H1 (cell line): ENCODE measurements around the gene LPGAT1. TPM values are rescaled to one million over a fixed set of nuclear protein-coding genes. Genes with fewer than 3 reads are reported as not detected.

Experiments used
- CTCF ChIA-PET: fragments of 300-600 bp; sonication (Branson Sonifier 250); formaldehyde crosslinking; loops from one replicate; lab custom pipeline; 2021; ENCODE audit not compliant: partially characterized antibody; lab: Charles Lee
- POLR2A ChIA-PET: fragments of 300-600 bp; sonication (Branson Sonifier 250); formaldehyde crosslinking; loops from one replicate; lab custom pipeline; 2021; ENCODE audit warnings: inconsistent platforms; ENCODE audit not compliant: partially characterized antibody; lab: Charles Lee
- DNase-seq, 2 experiments: peaks; one replicate each; pipeline versions ENCODE4 v3.0.0 to v3.0.0-alpha.2; 2010 to 2022; ENCODE audit warnings: low spot score in 2 of 2, low read depth in 1 of 2, mixed read lengths in 1 of 2
- FAIRE-seq: peaks from 2 replicates; lab custom pipeline; 2011; peaks lifted over from hg19 to GRCh38; lab: Jason Lieb, UNC
- H2AFZ ChIP-seq: 2 replicates; pipeline ENCODE4 v1.8.1; 2012; ENCODE audit warnings: low read length, inconsistent platforms
- H2AK5ac ChIP-seq: 2 replicates; pipeline ENCODE4 v1.6.1; 2013; ENCODE audit warnings: low read depth, low read length
- H2BK120ac ChIP-seq: replicated peaks from 2 replicates; pipeline ENCODE3; 2013; ENCODE audit warnings: low read depth, low read length, inconsistent platforms
- H2BK12ac ChIP-seq: 2 replicates; pipeline ENCODE4 v1.6.1; 2013; ENCODE audit warnings: low read depth, low read length
- H2BK15ac ChIP-seq: 2 replicates; pipeline ENCODE4 v1.6.1; 2013; ENCODE audit warnings: low read length
- H2BK20ac ChIP-seq: 2 replicates; pipeline ENCODE4 v1.6.1; 2013; ENCODE audit warnings: low read length
- H2BK5ac ChIP-seq: 2 replicates; pipeline ENCODE4 v1.6.1; 2013; ENCODE audit warnings: low read depth, low read length
- H3K14ac ChIP-seq: 2 replicates; pipeline ENCODE4 v1.6.1; 2013; ENCODE audit warnings: inconsistent platforms; ENCODE audit not compliant: insufficient read length
- H3K18ac ChIP-seq: 2 replicates; pipeline ENCODE4 v1.6.1; 2013; ENCODE audit warnings: low read length; ENCODE audit errors: extremely low read depth
- H3K23ac ChIP-seq: 2 replicates; pipeline ENCODE4 v1.6.1; 2013; ENCODE audit warnings: inconsistent platforms; ENCODE audit not compliant: insufficient read length
- H3K23me2 ChIP-seq: 2 replicates; pipeline ENCODE4 v1.6.1; 2013; ENCODE audit warnings: low read depth, low read length
- H3K27ac ChIP-seq: 2 replicates; pipeline ENCODE4 v1.6.1; 2011; ENCODE audit warnings: low read depth, low read length, inconsistent platforms
- H3K27me3 ChIP-seq, 4 experiments: replicated peaks in 1 of 4; 1 replicate in 1 of 4; 2 replicates in 3 of 4; pipeline versions ENCODE4 v1.6.1 to v1.8.1; 2011 to 2013; ENCODE audit warnings: low read length in 3 of 4, mild to moderate bottlenecking in 3 of 4, inconsistent platforms in 2 of 4, mixed read lengths in 2 of 4, moderate library complexity in 1 of 4; ENCODE audit not compliant: control insufficient read depth in 3 of 4, insufficient read depth in 3 of 4; ENCODE audit errors: extremely low read depth in 1 of 4
- H3K36me3 ChIP-seq, 4 experiments: 2 replicates each; pipeline versions ENCODE4 v1.6.1 to v1.8.1; 2011 to 2013; ENCODE audit warnings: mild to moderate bottlenecking in 4 of 4, low read length in 3 of 4, moderate library complexity in 2 of 4, control low read depth in 1 of 4, inconsistent platforms in 1 of 4; ENCODE audit not compliant: insufficient read depth in 4 of 4, control insufficient read depth in 2 of 4
- H3K4ac ChIP-seq: replicated peaks from 2 replicates; pipeline ENCODE3; 2013; ENCODE audit warnings: low read length, low read depth, mixed read lengths, inconsistent platforms; ENCODE audit not compliant: insufficient read length
- H3K4me1 ChIP-seq, 4 experiments: replicated peaks in 1 of 4; 1 replicate in 1 of 4; 2 replicates in 3 of 4; pipeline versions ENCODE4 v1.6.1 to v1.8.1; 2011 to 2013; ENCODE audit warnings: low read length in 3 of 4, inconsistent platforms in 2 of 4, mixed read lengths in 1 of 4; ENCODE audit not compliant: insufficient read depth in 4 of 4, control insufficient read depth in 3 of 4
- H3K4me2 ChIP-seq, 2 experiments: 2 replicates each; pipeline versions ENCODE4 v1.6.1 to v1.8.1; 2011 to 2013; ENCODE audit warnings: low read depth in 2 of 2, low read length in 2 of 2, control low read depth in 1 of 2, inconsistent platforms in 1 of 2, mild to moderate bottlenecking in 1 of 2; ENCODE audit not compliant: insufficient read depth in 1 of 2
- H3K4me3 ChIP-seq, 4 experiments: fragments of 200-600, 300-600 bp in 1 of 4; sonication (generic), shearing (Covaris generic), sonication (Bioruptor Twin) in 1 of 4; 2 replicates each; pipeline versions ENCODE4 v1.5.1 to v1.8.1; 2011 to 2016; ENCODE audit warnings: low read length in 4 of 4, low read depth in 3 of 4, control low read depth in 2 of 4, inconsistent platforms in 2 of 4, mild to moderate bottlenecking in 2 of 4, mixed read lengths in 1 of 4, moderate library complexity in 1 of 4; ENCODE audit not compliant: insufficient read depth in 2 of 4; ENCODE audit errors: extremely low read depth in 1 of 4
- H3K56ac ChIP-seq: replicated peaks from 2 replicates; pipeline ENCODE3; 2013; ENCODE audit warnings: low read depth, mild to moderate bottlenecking, mixed read lengths, low read length, inconsistent platforms; ENCODE audit not compliant: insufficient read length
- H3K79me1 ChIP-seq: 2 replicates; pipeline ENCODE4 v1.6.1; 2013; ENCODE audit warnings: low read depth, low read length, control low read depth
- H3K79me2 ChIP-seq, 2 experiments: 2 replicates each; pipeline versions ENCODE4 v1.6.1 to v1.8.1; 2012 to 2013; ENCODE audit warnings: low read length in 2 of 2, mild to moderate bottlenecking in 2 of 2, inconsistent platforms in 1 of 2; ENCODE audit not compliant: insufficient read depth in 2 of 2, control insufficient read depth in 1 of 2
- H3K9ac ChIP-seq, 4 experiments: replicated peaks in 1 of 4; 1 replicate in 1 of 4; 2 replicates in 3 of 4; pipeline versions ENCODE4 v1.6.1 to v1.8.1; 2011 to 2013; ENCODE audit warnings: low read depth in 3 of 4, low read length in 3 of 4, control low read depth in 2 of 4, mild to moderate bottlenecking in 2 of 4, moderate library complexity in 2 of 4, inconsistent platforms in 1 of 4; ENCODE audit errors: extremely low read depth in 1 of 4
- H3K9me3 ChIP-seq, 2 experiments: 2 replicates each; pipeline versions ENCODE4 v1.6.1 to v1.8.1; 2012 to 2013; ENCODE audit warnings: mild to moderate bottlenecking in 2 of 2, moderate library complexity in 2 of 2, control low read depth in 1 of 2, inconsistent platforms in 1 of 2, low read depth in 1 of 2, low read length in 1 of 2, mixed read lengths in 1 of 2; ENCODE audit not compliant: insufficient read depth in 2 of 2
- H4K20me1 ChIP-seq, 2 experiments: replicated peaks in 1 of 2; 2 replicates each; pipeline versions ENCODE3 to v1.8.1; 2011 to 2013; ENCODE audit warnings: inconsistent platforms in 2 of 2, low read length in 2 of 2, mild to moderate bottlenecking in 1 of 2; ENCODE audit not compliant: insufficient read depth in 2 of 2, control insufficient read depth in 1 of 2
- H4K5ac ChIP-seq: 2 replicates; pipeline ENCODE4 v1.6.1; 2013; ENCODE audit warnings: low read length, low read depth, mixed read lengths, inconsistent platforms; ENCODE audit not compliant: insufficient read length
- H4K8ac ChIP-seq: 2 replicates; pipeline ENCODE4 v1.8.0; 2013; ENCODE audit warnings: mild to moderate bottlenecking, moderate library complexity, low read length, inconsistent platforms; ENCODE audit not compliant: insufficient read depth; ENCODE audit errors: extremely low read depth
- H4K91ac ChIP-seq: replicated peaks from 2 replicates; pipeline ENCODE3; 2013; ENCODE audit warnings: low read length, mixed read lengths, inconsistent platforms; ENCODE audit not compliant: insufficient read length
- EP300 ChIP-seq, 2 experiments: IDR thresholded peaks; 1 replicate in 1 of 2; 2 replicates in 1 of 2; pipeline ENCODE4 v1.6.1; 2011 to 2012; ENCODE audit warnings: low read depth in 2 of 2, low read length in 2 of 2, mild to moderate bottlenecking in 2 of 2, borderline replicate concordance in 1 of 2, inconsistent platforms in 1 of 2, moderate library complexity in 1 of 2
- GABPA ChIP-seq: IDR thresholded peaks from 2 replicates; pipeline ENCODE4 v1.6.1; 2011; ENCODE audit warnings: mild to moderate bottlenecking, low read length, moderate library complexity, borderline replicate concordance; ENCODE audit not compliant: insufficient read depth
- JUN ChIP-seq: IDR thresholded peaks from 2 replicates; pipeline ENCODE4 v1.6.1; 2011; ENCODE audit warnings: low read depth, mild to moderate bottlenecking, improper control_type of control experiment, low read length
- KDM4A ChIP-seq: IDR thresholded peaks from one replicate; pipeline ENCODE4 v1.7.1; 2012; ENCODE audit warnings: low read depth, mild to moderate bottlenecking, moderate library complexity, low read length, inconsistent platforms; ENCODE audit not compliant: severe bottlenecking
- NANOG ChIP-seq: IDR thresholded peaks from 2 replicates; pipeline ENCODE4 v1.6.1; 2011; ENCODE audit warnings: low read length, low read depth, mild to moderate bottlenecking, inconsistent platforms; ENCODE audit not compliant: insufficient read depth, poor library complexity, severe bottlenecking
- RAD21 ChIP-seq, 2 experiments: IDR thresholded peaks in 1 of 2; conservative IDR thresholded peaks in 1 of 2; 2 replicates each; pipeline ENCODE4 v1.6.1; 2011; ENCODE audit warnings: low read depth in 2 of 2, low read length in 2 of 2, improper control_type of control experiment in 1 of 2, inconsistent platforms in 1 of 2, mild to moderate bottlenecking in 1 of 2, moderate library complexity in 1 of 2
- RNF2 ChIP-seq: fragments of 200-900, 300-1000 bp; sonication (generic); IDR thresholded peaks from 2 replicates; pipeline ENCODE4 v1.7.1; 2016; ENCODE audit warnings: borderline replicate concordance, low read depth, mild to moderate bottlenecking, antibody characterized with exemption, low read length; ENCODE audit not compliant: poor library complexity, severe bottlenecking; ENCODE audit errors: missing control alignments
- TAF1 ChIP-seq: IDR thresholded peaks from 2 replicates; pipeline ENCODE4 v1.6.1; 2011; ENCODE audit warnings: mild to moderate bottlenecking, low read depth, low read length
- TCF12 ChIP-seq: IDR thresholded peaks from 2 replicates; pipeline ENCODE4 v1.6.1; 2011; ENCODE audit warnings: low read depth, mild to moderate bottlenecking, low read length
- USF2 ChIP-seq: IDR thresholded peaks from 2 replicates; pipeline ENCODE4 v1.6.1; 2011; ENCODE audit warnings: low read length, improper control_type of control experiment
- WGBS, 2 experiments: shearing (Covaris generic) in 1 of 2; methylation state at CpG; one replicate each; pipeline versions ENCODE4 v1.1.6 to v1.1.7; 2013 to 2015; ENCODE audit warnings: low lambda C conversion rate in 2 of 2, mixed read lengths in 2 of 2, inconsistent platforms in 1 of 2, low coverage in 1 of 2, missing lambda C conversion rate in 1 of 2; ENCODE audit not compliant: insufficient replicate concordance in 2 of 2, insufficient coverage in 1 of 2, insufficient read length in 1 of 2; ENCODE audit errors: extremely low coverage in 1 of 2, missing lambda C conversion rate in 1 of 2; 5-methylcytosine and 5-hydroxymethylcytosine counted together
- polyA plus RNA-seq, 7 experiments: library from polyadenylated mRNA; depleted of rRNA in 3 of 7; stranded (reverse) in 5 of 7; unstranded in 2 of 7; fragments of >200 nt in 5 of 7; fragments of 200-250 nt in 2 of 7; gene quantifications; 1 replicate in 5 of 7; 2 replicates in 1 of 7; 4 replicates in 1 of 7; pipeline versions ENCODE4 v1.2.1 to v1.2.3, GENCODE V29; 2011 to 2013; ENCODE audit warnings: missing spikeins in 2 of 7, mixed read lengths in 2 of 7
- total RNA-seq: library from RNA; stranded (reverse); fragmentation: NEBNext Ultra II Directional; extraction: Animal tissue kit (Norgen Biotek cat#: 25700); gene quantifications from 2 replicates; pipeline ENCODE4 v1.2.1, GENCODE V29; 2021

The LPGAT1 gene
- total and polyA plus RNA-seq, 2 of the 8 experiments (the other 6 are each of a cell fraction or from before 2014, with no cell fraction given), result 2.3 to 13.5 TPM

- Histone ChIP-seq H3K23ac (no peak overlapping the region), H4K8ac (no peak overlapping the region), H3K9me3 (peaks cover 0 to 4% of the 10 kb centered on the region in 2 experiments; a peak in 1 of 4 replicates), H2BK15ac (no peak overlapping the region), H3K27me3 (no peaks in the 10 kb centered on the region), H2AK5ac (no peak overlapping the region), H3K4ac (no peak overlapping the region), H3K79me1 (no peaks in the 10 kb centered on the region), H3K4me1 (no peaks in the 10 kb centered on the region), H2AFZ (no peak overlapping the region), H3K79me2 (no peaks in the 10 kb centered on the region), H3K14ac (no peak overlapping the region), H4K5ac (no peak overlapping the region), H3K18ac (no peak overlapping the region), H2BK120ac (no peak overlapping the region), H3K4me3 (no peak overlapping the region), H2BK12ac (no peak overlapping the region), H4K91ac (no peak overlapping the region), H3K4me2 (no peak overlapping the region), H3K56ac (no peak overlapping the region), H2BK20ac (no peak overlapping the region), H3K27ac (no peak overlapping the region), H3K36me3 (no peaks in the 10 kb centered on the region), H3K9ac (no peak overlapping the region), H4K20me1 (no peaks in the 10 kb centered on the region), H2BK5ac (no peak overlapping the region), H3K23me2 (no peaks in the 10 kb centered on the region)
- CTCF ChIA-PET, result interaction anchor here (1.6 kb wide), 1 partner anchor 16 kb away, joined by 4 read pairs; no protein-coding TSS in a partner anchor
- FAIRE-seq, result no peak
- POLR2A ChIA-PET, result interaction anchor here (0.6 kb wide), 1 partner anchor 491 kb away, joined by 3 read pairs; no protein-coding TSS in a partner anchor
- WGBS, 2 experiments, result 97% methylated on average over 7 of the region's 7 CpGs; no CpG with 5 or more reads in 1 of the 2 experiments
- DNase-seq, result no peak
- no peak for TF ChIP-seq GABPA
- no peak for TF ChIP-seq NANOG
- TF ChIP-seq EP300 (IDR thresholded peaks at IDR 0.05; ENCODE audit: borderline replicate concordance in 1 of 2, low read depth in 2 of 2, low read length in 2 of 2), result no peak
- TF ChIP-seq TAF1, result no peak
- TF ChIP-seq RNF2, result no peak
- no peak for TF ChIP-seq RAD21 (IDR thresholded peaks at IDR 0.05 in 1 of 2, conservative IDR thresholded peaks at IDR 0.05 in 1 of 2; ENCODE audit: low read depth in 2 of 2, low read length in 2 of 2)
- no peak for TF ChIP-seq USF2
- no peak for TF ChIP-seq KDM4A
- TF ChIP-seq TCF12, result no peak
- no peak for TF ChIP-seq JUN
Measured at GRCh38 chr1:211876851-211877590, 46.5 kb upstream of the LPGAT1 start.
